HG03520 (cell line): ENCODE measurements around the gene ZDHHC4.

Source experiments
- ATAC-seq: cut with Tn5 transposase; IDR thresholded peaks from one replicate; pipeline ENCODE4 v1.9.1; 2021; ENCODE audit warnings: mild to moderate bottlenecking, moderate library complexity; ENCODE audit not compliant: unreplicated experiment

ZDHHC4 gene

DNA sequence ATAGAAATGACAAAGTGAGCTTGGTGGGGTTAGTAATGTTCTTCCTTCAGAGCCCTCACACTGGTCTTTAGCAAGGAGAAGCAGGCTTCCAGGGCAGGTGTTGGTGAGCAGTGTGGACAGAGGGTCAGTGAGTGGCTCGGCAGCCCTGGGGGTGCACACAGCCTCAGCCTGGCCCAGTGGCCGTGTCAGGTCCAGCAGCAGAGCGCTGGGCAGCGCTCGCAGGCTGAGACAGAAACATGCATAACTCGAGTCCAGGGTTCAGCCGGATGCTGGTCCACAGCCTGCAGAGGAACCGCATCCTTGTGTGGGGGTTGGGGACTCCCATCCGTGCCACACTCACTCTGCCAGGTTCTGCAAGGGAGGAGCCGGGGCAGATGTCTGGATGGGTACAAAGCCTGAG lies 27.2 kb downstream of the ZDHHC4 start:
- ATAC-seq = no peak

DNA sequence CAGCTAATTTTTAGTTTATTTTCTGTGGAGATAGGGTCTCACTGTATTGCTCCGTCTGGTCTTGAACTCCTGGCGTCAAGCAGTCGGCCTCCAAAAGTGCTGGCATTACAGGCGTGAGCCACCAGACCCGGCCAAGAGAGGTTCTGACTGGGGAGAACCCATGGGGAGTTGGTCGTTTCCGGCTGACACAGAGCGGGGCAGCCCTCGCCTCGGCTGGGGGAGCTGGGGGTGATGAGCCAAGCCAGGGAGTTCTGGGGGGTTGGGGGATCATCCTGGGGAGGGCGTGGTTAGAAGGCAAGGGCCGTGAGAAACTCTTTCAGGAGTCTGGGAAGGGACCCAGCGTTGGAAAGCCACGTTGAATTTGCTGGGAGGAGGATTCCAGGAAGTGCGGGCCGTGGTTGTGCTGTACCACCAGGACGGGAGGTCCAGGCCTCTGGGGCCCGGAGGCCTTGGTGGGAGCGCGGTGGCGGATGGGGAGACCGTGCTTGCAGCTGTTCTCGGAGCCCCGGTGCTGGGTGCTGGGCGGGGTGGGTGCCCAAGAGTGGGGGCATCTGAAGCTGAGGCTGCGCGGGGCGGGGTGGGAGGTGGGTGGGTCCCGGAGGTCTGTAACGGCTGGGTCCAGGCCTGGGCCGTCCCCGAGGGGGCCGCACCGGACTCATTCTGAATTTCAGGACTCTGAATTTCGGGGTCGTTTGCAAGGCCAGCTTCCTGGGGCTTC lies 29.8 kb downstream of the ZDHHC4 start:
- no peak for ATAC-seq

DNA sequence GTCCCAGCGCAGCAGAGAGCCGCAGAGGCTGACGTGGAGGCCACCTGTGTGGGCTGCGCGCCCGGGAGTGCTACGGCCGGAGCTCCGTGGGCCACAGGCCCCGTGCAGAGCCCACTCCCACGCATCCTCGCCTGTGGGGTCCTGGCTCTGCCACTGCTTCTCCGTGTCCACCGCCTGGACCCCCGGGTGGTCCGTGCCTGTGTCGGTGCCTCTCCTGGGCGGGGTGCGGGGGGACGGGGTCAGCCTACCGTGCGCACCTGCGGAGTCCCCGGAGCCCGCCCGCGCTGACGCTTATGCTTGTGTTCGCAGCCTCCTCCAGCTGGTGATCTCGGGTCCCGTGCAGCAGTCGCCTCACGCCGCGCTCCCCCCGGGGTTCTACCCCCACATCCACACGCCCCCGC lies 30.4 kb downstream of the ZDHHC4 start:
- ATAC-seq = no peak

DNA sequence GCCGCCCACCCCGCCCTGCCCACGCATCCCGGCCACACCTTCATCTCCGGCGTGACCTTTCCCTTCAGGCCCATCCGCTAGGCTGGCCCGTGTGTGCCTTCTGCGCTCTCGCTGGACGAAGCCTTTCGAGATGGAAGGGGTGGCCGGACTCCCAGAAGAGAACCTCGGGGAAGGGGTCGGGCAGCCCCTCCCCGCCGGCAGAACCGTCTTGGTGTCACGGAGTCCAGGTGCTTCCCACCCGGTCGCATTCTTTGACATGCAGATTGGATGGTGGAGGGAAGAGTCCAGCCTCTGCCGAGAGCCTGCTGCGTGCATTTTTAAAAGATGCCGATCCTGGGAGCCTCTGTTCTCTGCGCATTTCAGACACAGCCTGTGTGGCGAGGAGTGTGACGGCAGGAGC lies 30.8 kb downstream of the ZDHHC4 start:
- ATAC-seq = no peak

DNA sequence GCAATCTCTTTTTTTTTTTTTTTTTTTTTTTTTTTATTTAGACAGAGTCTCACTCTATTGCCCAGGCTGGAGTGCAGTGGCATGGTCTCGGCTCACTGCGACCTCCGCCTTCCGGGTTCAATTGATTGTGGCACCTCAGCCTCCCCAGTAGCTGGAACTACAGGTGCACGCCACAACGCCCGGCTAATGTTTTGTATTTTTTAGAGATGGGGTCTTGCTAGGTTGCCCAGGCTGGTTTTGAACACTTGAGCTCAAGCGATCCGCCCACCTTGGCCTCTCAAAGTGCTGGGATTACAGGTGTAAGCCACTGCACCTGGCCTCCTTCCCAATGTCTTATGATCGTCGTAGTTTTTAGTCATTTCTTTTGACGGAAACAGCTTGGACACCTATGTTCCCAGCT lies 31.5 kb downstream of the ZDHHC4 start:
- no peak for ATAC-seq

DNA sequence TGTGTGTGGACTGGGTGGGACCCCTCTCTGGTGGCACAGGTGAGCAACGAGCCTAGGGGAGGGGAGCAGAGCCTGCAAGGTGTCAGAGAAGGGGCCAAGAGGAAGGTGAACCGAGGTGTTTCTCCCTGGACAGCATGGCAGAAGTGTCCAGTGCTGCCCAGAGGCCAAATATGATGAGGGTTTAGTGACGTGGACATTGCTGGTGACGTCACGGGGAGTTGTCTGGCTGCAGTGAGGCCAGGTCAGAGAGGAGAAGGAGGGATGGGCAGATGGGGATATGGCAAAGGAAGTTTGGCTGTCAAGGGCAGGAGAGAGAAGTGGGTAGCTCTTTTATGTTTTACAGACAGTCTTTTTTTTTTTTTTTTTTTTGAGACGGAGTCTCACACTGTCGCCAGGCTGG lies 35.6 kb downstream of the ZDHHC4 start:
- no peak for ATAC-seq

DNA sequence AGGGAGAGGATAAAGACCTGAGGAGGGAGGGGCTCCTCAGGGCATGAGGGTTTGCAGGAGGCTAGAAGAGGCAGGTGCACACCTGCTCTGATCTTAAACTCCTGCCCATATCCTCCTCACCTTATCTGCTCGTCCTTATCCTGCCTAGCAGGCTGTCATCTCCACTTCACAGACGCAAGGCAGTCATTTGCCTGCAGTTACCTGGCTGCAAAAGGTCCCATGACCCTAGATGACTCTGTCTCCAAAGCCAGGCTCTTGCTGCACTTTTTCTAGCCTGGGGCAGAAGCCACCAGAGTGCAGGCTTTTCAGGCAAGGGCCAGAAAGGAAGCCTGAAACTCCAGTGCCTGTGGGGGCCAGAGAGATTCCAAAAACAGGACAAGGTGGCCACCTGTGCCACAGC lies 36.5 kb downstream of the ZDHHC4 start:
- no peak for ATAC-seq

DNA sequence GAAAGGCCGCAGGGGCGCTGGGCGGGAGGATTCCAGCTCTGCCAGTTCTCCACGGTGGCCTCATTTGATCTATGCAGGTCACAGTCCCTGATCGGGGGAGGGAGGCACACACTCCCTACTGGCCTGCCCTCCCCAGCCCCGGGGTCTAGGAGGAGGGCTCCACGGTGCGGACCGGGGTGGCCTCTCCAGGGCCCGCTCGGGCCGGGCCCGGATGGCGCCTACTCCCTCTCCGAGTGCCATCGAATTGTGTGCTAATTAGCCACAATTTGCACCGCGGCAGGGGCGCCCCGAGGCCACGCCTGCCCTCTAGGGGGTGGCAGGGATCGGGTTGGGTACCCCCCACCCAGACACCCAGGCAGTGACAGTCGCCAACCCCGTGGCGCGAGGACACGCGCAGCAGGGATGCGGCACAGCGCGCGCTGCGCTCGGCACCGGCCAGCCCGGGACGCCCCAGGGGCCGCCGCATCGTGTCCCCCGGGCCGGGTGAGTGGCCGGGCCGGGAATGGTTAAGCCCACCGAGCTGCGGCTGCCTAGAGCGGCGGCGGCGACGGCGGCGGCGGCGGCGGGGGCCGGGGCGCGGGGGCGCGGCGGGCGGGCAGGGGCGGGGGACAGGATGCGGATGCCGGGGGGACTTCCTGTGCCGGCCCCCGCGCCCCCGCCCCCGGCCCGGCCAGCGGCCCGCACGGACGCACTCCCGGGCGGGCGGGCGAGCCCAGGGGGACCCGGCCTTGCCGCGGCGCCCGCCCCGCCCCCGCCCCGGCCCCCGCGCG lies 37.9 kb downstream of the ZDHHC4 start, which contains the start of gene ZNF853:
Gene ZNF853 (plus strand): TSS at position 658 of the 770 bp plus-strand sequence. CDS start 565 bp downstream, outside the sequence.
- ATAC-seq = no peak

DNA sequence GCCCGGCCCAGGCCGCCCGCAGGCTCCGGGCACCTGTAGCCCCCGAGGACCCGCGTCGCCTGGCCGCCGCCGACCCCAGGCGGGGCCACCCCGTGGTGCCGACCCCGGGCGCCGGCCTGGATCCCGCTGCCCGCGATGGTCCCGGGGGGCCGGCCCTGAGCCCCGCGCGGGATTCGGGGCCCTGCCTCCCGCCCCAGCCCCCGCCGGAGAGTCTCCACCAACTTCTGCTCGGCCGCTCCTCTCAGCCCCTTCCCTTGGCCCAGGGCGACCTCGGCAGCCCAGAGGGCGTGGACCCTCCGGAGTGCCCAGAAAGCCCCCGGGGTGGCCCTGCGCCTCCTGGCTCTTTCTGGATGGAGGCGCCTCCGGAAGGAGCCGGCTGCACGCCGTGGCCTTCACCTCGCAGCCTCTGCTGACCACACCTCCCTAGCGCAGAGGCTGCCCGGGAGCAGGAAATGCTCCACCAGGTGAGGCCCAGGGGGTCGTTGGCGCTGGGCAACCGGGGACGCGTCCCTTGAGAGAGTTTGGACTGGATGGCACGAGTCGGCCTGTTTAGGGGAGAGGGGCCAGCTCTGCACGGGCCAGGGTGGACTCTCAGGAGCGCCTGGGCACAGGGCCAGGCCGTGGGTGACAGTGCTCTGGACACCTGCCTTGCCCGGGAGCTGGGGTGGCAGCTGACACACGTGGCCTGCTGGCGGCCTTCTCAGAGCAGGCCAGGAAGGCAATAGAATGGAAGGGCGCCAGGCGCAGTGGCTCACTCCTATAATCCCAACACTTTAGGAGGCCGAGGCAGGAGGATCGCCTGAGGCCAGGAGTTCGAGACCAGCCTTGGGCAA lies 38.7 kb downstream of the ZDHHC4 start:
- ATAC-seq = no peak

DNA sequence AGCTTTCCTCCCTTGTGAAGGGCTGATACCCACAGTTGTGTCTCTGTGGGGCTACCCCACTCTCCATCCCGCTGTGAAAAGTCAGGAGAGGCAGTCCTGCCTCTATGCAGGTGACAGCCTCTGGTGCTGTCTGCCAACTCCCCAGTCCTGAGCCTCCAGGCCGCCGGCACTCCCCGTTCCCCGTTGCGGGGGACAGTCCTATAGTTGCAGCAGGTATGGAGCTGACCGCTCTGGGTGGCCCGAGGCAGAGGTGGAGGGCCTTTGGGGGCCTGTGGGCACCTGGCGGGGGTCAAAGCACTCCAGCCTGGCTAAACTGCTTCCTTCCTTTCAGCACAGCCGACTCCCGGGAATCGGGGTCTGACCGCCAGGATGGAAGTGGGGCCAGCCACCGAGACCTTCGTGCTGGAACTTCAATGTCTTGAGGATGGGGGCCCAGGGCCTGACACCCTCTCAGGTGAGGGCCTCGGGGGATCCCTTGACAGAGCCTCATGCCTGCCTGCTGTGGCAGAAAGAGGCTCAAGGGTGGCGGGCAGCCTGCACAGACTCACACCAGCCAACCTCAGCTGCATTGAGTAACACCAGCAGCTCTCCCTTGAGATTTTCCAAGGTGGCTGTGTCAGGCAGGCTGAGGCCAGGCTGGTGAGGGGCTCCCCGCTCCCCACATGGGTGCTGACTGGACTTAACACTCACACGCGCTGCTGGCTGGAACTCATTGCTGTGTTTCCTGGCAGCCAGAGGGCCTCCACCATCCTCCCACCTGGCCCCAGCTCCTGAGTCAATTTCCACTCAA lies 39.8 kb downstream of the ZDHHC4 start:
- ATAC-seq = no peak

DNA sequence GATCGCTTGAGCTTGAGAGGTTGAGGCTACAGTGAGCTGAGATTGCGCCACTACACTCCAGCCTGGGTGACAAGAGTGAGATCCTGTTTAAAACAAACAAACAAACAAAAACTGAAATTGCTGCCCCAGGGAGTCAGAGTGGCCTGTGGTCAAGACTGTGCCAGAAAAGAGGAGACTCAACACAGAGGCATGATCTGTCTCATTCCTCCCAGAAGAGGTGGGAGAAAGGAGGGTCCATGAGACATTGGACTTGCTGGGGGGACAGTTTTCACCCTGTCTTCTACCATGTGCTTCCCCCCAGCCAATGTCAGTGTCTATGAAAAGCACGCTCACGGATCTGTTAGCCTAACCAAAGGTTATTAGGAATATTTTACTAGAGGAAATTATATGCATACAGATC lies 41.4 kb downstream of the ZDHHC4 start:
- ATAC-seq = no peak

DNA sequence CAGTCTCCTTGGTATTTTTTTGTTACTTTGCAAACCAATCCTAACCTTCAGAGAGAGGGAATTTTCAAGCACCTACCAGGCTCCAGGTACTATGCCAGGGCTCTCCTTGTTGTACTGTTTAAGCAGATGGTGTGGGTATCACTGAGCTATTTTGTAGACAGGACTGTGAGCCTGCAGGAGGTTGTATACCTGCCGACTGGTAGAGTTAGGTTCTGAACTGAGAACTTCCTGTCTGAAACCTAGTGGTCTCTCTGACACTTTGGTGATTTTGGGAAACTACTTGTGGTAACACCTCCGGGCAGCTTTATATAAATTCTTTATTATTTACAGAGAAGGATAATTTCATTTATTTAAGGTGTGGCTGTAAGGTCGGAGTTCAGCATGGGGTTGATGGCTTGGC lies 42.7 kb downstream of the ZDHHC4 start:
- no peak for ATAC-seq

DNA sequence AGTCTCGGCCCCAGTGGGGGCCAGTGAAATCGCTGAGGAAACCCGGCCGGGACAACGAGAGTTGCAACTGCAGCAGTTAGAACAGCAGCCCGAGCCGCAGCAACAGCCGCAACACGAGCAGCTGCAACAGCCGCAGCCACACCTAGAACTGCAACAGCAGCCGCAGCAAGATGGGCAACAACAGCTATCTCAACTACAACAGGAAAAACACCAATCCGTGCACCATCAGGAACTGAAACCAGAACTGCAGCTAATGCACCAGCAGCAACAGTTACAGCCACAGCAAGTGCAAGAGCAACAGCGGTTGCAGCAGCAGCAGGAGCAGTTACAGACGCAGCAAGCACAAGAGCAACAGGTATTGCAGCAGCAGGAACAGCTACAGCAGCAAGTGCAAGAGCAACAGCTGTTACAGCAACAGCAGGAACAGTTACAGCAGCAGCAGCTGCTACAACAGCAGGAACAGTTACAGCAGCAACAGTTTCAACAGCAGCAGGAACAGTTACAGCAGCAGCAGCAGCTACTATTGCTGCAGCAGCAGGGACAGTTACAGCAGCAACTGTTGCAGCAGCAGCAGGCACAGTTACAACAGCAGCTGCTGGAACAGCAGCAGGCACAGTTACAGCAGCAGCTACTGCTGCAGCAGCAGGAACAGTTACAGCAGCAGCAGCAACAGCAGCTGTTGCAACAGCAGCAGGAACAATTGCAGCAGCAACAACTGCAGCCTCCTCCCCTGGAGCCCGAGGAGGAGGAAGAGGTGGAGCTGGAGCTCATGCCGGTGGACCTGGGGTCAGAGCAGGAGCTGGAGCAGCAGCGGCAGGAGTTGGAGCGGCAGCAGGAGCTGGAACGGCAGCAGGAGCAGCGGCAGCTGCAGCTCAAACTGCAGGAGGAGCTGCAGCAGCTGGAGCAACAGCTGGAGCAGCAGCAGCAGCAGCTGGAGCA lies 44.2 kb downstream of the ZDHHC4 start:
- no peak for ATAC-seq

DNA sequence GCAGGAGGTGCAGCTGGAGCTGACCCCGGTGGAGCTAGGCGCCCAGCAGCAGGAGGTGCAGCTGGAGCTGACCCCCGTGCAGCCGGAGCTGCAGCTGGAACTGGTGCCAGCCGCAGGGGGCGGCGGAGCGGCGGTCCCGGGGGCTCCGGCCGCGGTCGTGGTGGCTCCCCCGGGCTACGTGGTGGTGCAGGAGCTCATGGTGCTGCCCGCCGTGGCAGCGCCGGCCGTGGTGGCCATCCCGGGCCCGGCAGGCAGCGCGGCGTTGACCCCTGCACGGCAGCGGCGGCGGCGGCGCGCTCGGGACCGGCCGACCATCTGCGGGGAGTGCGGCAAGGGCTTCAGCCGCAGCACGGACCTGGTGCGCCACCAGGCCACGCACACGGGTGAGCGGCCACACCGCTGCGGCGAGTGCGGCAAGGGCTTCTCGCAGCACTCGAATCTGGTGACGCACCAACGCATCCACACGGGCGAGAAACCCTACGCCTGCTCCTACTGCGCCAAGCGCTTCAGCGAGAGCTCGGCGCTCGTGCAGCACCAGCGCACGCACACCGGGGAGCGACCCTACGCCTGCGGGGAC lies 45.0 kb downstream of the ZDHHC4 start:
- ATAC-seq = no peak

DNA sequence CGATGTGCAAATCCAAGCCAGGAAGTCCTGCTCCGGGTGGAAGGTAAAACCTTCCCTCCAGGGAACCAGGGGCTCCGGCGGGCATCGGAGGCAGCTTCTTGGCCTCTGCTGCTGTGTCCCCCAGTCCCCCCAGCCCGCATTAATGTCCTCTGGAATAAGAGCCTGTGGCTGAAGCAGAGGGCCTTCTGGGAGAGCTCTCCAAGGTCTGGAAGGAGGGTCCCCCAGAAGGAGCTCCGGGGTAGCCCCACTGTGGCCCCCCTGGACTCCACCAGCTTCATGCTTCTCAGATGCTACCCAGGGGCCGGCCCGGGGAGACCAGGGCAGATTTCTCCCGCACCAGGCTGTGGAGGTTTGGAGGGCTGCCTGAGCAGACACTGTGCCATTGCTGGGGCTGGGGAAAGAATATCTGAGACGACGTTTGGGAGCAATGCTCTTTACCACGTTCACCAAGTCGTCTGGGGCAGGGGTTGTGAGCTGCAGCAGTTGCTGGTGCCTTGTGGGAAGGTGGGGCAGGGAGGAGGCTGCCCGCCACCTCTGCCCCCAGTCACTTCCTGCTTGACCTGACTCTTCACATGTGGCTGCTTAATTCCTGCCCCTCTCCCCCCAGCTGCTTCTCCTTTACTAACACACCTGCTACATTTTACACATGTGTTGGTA lies 46.5 kb downstream of the ZDHHC4 start:
- no peak for ATAC-seq

DNA sequence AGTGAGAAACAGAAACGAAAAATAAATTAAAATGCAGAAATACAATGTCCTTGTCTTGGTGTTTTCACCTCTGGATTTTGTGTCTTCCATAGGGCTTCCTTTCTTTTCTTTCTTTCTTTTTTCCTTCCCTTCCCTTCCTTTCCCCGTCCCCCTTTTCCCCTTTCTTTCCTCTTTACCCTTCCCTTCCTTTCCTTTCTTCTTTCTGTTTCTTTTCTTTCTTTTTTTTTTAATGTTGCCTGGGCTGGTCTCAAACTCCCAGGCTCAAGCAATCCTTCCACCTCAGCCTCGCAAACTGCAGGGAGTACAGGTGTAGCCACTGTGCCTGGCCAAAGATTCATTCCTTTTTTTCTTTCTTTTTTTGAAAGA lies 47.0 kb downstream of the ZDHHC4 start:
- no peak for ATAC-seq

DNA sequence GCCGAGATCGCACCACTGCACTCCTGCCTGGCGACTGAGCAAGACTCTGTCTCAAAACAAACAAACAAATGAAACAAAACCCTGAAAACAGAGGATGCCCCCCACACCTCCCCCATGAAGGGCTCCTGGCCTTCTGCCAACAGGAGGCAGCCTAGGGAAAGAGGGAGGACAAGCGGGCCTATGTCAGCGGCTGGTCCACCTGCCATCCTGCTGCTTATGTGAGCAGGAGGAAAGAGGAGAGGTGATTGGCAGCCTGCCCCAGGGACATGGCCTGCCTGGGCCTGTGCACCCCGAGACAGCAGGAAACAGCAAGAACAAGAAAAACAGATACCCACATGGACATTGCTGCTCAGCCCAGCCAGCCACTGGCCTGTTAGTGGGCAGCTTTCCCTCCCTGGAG lies 50.8 kb downstream of the ZDHHC4 start:
- no peak for ATAC-seq

DNA sequence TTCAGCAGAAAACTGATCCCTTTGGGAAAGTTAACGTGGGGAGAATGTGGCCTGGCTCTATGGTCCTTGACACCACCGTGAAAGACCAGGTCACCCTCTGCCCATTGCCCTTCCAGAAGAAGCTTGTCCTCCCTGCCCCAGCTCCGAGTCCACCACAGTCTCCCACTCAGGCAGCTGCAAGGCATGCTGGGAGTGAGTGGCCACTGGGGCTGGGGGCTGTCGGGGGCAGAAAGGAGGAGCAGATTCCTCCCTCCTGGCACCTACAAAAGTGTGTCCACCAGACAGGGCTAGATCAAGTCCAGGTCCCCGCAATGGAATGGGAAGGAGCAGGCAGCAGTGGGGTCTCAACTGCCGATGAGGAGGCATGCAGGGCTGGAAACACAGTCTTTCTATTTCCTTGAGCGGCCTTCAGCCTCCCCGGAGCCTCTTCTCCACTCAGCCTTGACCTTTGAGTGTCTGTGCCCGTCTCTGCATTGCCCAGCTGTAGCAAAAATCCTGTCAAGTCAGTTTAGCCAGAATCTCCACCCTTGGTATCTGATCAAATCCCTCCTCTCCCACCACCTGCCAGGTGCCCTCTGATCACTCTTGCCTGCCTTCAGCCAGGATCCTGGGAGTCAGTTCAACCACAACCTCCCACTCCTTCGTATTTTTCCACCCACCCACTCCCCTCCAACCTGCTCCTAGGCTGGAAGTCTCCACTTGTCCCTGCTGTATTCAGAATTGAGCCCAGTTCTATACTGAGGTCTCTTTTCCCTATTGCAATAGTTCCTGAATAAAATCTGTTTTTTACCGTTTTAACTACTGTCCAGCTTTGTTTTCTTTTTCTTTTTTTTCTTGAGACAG lies 53.0 kb downstream of the ZDHHC4 start:
- ATAC-seq = no peak
